Measurements from ENCODE around the gene PTH.

DNA sequence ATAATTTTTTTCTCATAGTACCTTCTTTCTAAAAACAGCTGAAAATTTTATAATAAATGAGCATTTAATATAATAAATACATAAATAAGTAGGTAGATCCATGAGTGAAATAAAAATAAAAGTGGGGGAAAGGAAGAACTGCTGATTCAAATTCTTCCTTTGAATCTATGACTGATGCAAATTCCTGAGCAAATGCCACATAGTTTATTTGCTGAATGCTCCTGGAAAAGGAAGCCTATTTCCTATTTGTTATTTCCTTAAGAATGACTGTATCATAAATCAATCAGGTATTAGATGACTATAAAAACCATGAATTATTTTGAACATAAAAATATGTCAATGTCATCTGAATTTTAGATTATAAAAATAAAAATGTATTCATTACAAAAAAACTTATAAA is 49.4 kb downstream of the PTH start:
- TF ChIP-seq POLR2A (IDR thresholded peaks at IDR 0.05; ENCODE audit: low read length) (no peak), GATA1 (IDR thresholded peaks at IDR 0.05; ENCODE audit: low read depth, low read length) (no peak)

Data from erythroblast (primary cell).